ENCODE results near the gene P2RX1. TPM values are rescaled to one million over a fixed set of nuclear protein-coding genes. Genes with fewer than 3 reads are reported as not detected.

The P2RX1 gene
- total RNA-seq, 4 donors from 2014 or later: 1.2 to 13.0 (median 2.1) TPM

GRCh38 chr17:3911271-3912053 lies 4.8 kb downstream of the P2RX1 start:
- no peaks in the 10 kb centered on the region for H3K9me3 ChIP-seq
- H3K27me3 ChIP-seq: no peaks in the 10 kb centered on the region
- intact Hi-C loops (cut with DNase I): no loop called here
- 56 to 59% methylated on average over 15 to 22 of the region's 30 CpGs for WGBS, 2 donors
- TF ChIP-seq POLR2A (IDR thresholded peaks at IDR 0.05): no peak
- no peak for TF ChIP-seq CTCF (IDR thresholded peaks at IDR 0.05)
- H3K4me1 ChIP-seq: peaks cover 4 to 38% (median 12%) of the 10 kb centered on the region in 3 donors
- H3K27ac ChIP-seq: peak overlapping the region in 3 of 4 donors; percentile 12 to 48 (median 23)
- no peak for DNase-seq
- H3K36me3 ChIP-seq: no peaks in the 10 kb centered on the region
- H3K4me3 ChIP-seq: no peak overlapping the region

- WGBS, 2 donors: 62 to 71% methylated on average over 7 to 10 of the region's 11 CpGs
Measured at GRCh38 chr17:3910420-3911270, 5.6 kb downstream of the P2RX1 start.

GRCh38 chr17:3909257-3909656 lies 7.0 kb downstream of the P2RX1 start:
- Histone ChIP-seq H3K4me3 (no peak overlapping the region), H3K27me3 (no peaks in the 10 kb centered on the region), H3K4me1 (peaks cover 0 to 24% (median 8%) of the 10 kb centered on the region in 3 donors), H3K9me3 (no peaks in the 10 kb centered on the region), H3K36me3 (no peaks in the 10 kb centered on the region), H3K27ac (no peak overlapping the region)
- DNase-seq: no peak
- intact Hi-C loops (cut with DNase I): loop anchor here (5.0 kb wide), 1 partner anchor 42 kb away; no protein-coding TSS in a partner anchor
- 87 to 91% methylated on average over 7 to 12 of the region's 12 CpGs for WGBS, 2 donors
- no peak for TF ChIP-seq CTCF (IDR thresholded peaks at IDR 0.05)
- no peak for TF ChIP-seq POLR2A (IDR thresholded peaks at IDR 0.05)

More at GRCh38 chr17:3910420-3911270, 5.6 kb downstream of the P2RX1 start:
- H3K4me1 ChIP-seq: peaks cover 0 to 34% (median 8%) of the 10 kb centered on the region in 3 donors
- H3K9me3 ChIP-seq: no peaks in the 10 kb centered on the region
- H3K4me3 ChIP-seq: no peak overlapping the region
- H3K36me3 ChIP-seq: no peaks in the 10 kb centered on the region
- no peaks in the 10 kb centered on the region for H3K27me3 ChIP-seq
- H3K27ac ChIP-seq: peak overlapping the region in 3 of 4 donors; percentile 12 to 48 (median 21)
- no peak for DNase-seq
- intact Hi-C loops (cut with DNase I): no loop called here
- TF ChIP-seq CTCF (IDR thresholded peaks at IDR 0.05): no peak
- no peak for TF ChIP-seq POLR2A (IDR thresholded peaks at IDR 0.05)

GRCh38 chr17:3907483-3908216 lies 8.6 kb downstream of the P2RX1 start:
- Histone ChIP-seq H3K4me3 (no peak overlapping the region), H3K36me3 (no peaks in the 10 kb centered on the region), H3K27ac (no peak overlapping the region), H3K4me1 (peaks cover 0 to 12% (median 0%) of the 10 kb centered on the region in 3 donors), H3K27me3 (no peaks in the 10 kb centered on the region), H3K9me3 (no peaks in the 10 kb centered on the region)
- peak in 4 of 6 experiments; percentile 9 to 40 (median 28) for TF ChIP-seq CTCF (IDR thresholded peaks at IDR 0.05)
- TF ChIP-seq POLR2A (IDR thresholded peaks at IDR 0.05): no peak
- no peak for DNase-seq
- WGBS, 2 donors: 76 to 83% methylated on average over 4 to 10 of the region's 11 CpGs
- intact Hi-C loops (cut with DNase I): loop anchor here (5.0 kb wide), 1 partner anchor 40 kb away; no protein-coding TSS in a partner anchor

Measured in esophagus squamous epithelium (tissue), 5 donors.